Heart left ventricle (tissue), 13 donors: ENCODE measurements around the gene ACTR1B.

Source experiments
- POLR2A ChIP-seq, 2 donors: fragments of 450-650 bp; IDR thresholded peaks; one replicate each; pipeline ENCODE4 v1.6.1; 2017; ENCODE audit warnings: antibody characterized with exemption in 2 of 2, mild to moderate bottlenecking in 2 of 2, moderate library complexity in 2 of 2
- TF ChIP-seq, protein P1 (sequence below), 12 donors: fragments of 200-600 bp; sonication (generic) in 4 of 12; IDR thresholded peaks; one replicate each; pipeline versions ENCODE4 v1.5.0 to v1.8.0; 2018 to 2022; ENCODE audit warnings: antibody characterized with exemption in 12 of 12, mild to moderate bottlenecking in 5 of 12
- donor health status: ischemic (EF 13 %, LVEDD 7.1; RV severe dilation, severe dysfunction).
- donor health status: DM: no; HTN: yes; CAD: no.
- donor health status: DM: no; HTN: no; CAD: no.
- donor health status: ischemic (EF 25% LVEDD 6.9; RV normal size, moderate dysfunction).
- donor health status: ischemic (EF 25% LVEDD 5.7; RV mildly dilated, moderate dysfunction).
- donor health status: ischemic (EF 35%, LVEDD 5.7; RV mildly dilated, moderate dysfunction).
- donor health status: nonischemic (EF 11% LVEDD 7.7; RV severe dilation, severe dysfunction).
- donor health status: DM: yes; HTN: yes; CAD: no.
- donor health status: PGD.
- donor health status: ischemic (EF 29% LVEDD 5.4; RV normal size, mild dysfunction).
- donor health status: nonischemic (EF 23%, LVEDD 6.1; RV moderate dilation, normal function).

DNA sequence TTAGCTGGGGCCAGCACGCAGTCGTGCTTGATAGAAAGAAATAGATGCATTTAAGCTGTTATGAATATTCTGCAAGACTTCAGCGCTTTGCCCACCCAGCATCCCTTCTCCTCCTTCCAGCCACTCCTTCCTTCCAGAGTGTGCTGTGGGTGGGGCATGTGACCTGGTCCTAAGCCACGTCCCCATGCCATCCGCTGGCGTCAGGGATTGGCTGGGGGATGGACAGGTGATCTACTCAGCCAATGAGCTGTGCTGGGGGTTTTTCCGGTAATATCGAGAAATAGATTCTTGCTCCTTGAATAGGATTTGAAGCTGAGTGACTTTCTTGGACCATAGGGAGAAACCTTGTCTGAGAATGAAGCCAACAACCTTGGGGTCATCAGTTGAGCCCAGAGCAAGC, 44.8 kb upstream of the ACTR1B start:
- TF ChIP-seq, protein P1, sequence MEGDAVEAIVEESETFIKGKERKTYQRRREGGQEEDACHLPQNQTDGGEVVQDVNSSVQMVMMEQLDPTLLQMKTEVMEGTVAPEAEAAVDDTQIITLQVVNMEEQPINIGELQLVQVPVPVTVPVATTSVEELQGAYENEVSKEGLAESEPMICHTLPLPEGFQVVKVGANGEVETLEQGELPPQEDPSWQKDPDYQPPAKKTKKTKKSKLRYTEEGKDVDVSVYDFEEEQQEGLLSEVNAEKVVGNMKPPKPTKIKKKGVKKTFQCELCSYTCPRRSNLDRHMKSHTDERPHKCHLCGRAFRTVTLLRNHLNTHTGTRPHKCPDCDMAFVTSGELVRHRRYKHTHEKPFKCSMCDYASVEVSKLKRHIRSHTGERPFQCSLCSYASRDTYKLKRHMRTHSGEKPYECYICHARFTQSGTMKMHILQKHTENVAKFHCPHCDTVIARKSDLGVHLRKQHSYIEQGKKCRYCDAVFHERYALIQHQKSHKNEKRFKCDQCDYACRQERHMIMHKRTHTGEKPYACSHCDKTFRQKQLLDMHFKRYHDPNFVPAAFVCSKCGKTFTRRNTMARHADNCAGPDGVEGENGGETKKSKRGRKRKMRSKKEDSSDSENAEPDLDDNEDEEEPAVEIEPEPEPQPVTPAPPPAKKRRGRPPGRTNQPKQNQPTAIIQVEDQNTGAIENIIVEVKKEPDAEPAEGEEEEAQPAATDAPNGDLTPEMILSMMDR (IDR thresholded peaks at IDR 0.05): no peak
- TF ChIP-seq POLR2A (IDR thresholded peaks at IDR 0.05): no peak
